Suppressor macrophage treated with lipopolysaccharide for 4 hours (primary cell): ENCODE results near the gene TMIGD3.
A peak's percentile ranks its signal among the peaks of the same experiment; 100 is the strongest.

Experiments used
- DNase-seq: peaks from one replicate; pipeline ENCODE4 v3.0.0-alpha.2; 2020

Gene TMIGD3

GRCh38 chr1:111507411-111508201 is 4.2 kb upstream of the TMIGD3 start:
- peak; percentile 92 for DNase-seq

DNA sequence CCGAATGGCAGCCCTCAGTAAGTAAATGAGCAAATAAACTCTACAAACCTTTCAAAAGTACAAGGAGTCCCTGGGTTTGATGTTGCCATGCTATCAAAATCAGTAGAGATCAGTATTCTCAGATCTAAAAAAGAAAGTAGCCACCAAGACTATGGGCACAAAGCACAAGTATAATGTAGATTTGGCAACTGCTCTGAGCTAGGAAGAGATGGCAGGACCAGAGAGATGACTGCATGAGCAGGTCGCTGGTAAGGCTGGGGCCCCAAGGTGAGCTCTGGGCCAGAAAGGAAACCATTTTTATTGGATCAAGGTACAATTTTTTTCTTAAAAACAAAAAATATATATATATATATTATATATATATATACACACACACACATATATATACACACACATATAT is 3.1 kb upstream of the TMIGD3 start:
- no peak for DNase-seq

- peak; percentile 76 for DNase-seq
These were observed 2.2 kb upstream of the TMIGD3 start for GRCh38 chr1:111505641-111506119.

DNA sequence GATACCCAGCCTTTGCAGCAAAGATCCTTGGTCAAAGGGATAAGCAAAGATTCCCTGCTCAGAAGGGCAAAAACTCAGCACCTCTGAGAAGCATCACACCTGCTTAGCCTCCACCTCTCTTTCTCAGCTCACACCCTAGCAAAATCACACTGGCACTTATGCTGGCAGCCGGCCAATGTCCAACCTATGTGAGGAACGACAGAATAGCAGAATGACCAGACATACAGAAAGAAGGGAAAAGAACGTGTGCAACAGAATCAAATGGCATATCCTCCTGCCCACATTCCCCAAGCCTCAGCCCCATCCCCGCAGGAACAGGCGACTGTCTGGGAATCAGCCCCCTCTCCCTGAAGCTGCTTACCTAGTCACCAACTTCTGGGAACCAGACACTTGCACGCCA is 664 bp upstream of the TMIGD3 start:
- DNase-seq = no peak

DNA sequence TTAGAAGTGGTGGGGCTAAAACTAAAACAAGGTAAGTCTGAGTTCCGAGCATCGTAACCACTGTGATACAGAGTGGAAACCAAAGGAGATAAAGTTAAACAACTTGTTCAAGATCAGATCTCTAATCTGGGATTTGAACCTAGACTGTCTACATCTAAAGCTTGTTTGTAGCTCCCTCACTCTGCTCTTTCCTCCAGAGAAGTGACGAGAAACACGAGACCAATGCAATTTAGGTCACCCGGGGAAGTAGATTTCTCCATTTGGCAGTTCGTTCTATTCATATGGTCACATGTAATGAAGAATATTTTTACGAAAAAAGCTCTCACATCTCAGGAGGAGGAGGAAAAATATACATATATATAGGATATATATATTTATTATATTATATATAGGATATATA is 1.8 kb downstream of the TMIGD3 start:
- DNase-seq = no peak

DNA sequence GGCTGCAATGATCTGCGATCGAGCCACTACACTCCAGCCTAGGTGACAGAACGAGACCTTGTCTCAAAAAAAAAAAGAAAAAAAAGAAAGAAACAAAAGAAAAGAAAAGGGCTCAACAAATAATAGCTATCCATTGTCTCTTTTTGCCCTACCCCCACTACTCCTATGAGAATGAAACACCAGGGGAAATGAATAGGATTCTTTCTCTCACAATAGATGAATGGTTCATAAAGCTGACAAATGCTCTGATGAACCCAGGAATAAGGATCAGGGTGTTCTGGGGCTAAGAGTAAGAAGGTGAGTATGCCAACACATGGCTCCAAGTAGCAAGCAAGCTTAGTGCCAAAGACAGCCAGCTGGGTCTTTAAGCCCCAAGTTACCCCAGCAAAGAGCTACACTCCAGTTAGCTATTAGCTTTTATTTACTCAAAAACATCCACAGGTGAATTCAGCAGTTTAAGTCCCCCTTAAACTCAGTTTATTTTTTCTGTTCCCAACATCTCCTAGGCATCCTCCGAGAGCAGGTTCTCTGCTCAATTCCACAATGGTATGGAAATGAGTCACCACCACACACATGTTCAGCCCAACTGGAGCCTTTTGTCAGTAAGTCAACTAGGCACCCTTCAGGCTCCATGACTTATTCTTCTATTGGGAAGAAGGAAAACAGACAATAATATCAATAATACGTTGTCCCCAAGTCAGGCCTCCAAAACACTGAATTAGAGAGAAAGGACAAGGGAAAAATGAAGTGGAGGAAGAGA is 4.2 kb downstream of the TMIGD3 start:
- DNase-seq = no peak

- DNase-seq = peak; percentile 63
These were observed 5.8 kb downstream of the TMIGD3 start for GRCh38 chr1:111497592-111497991.

DNA sequence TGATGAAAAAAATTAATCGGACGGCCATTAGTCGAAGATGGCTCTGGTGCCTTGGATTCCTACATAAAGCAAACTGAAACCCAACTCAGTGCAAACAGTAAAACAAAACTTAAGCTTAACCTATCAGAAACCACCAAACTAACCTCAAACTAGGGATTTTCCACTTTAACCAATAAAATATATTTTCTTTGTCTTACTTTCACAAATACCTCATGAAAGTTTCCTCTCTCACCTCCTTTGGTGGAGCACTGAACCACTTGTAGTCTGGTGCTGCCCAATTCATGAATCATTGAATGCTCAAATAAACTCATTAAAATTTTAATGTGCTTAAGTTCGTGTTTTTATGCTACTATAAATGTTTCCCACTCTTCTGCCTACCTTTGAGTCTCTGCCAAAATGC is 7.0 kb downstream of the TMIGD3 start:
- DNase-seq = peak; percentile 58

DNA sequence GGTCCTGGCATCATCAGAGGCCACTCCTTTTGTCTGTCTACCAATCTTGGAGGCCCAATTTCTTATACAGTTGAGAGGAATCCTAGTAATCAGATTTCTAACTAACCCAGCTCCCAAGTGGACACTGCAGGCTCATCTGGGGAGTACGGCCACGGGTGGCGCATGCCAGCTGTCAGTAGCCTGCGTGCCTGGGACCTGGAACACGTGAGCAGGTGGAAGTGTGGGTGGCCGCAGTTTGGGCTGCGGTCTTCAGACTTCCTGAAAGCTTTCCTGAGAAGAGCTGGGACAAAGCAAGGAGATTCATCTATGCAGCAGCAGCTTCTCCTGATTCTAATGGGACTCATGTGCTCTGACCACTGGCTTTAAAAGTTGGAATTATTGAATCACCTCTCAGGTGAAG is 12.4 kb downstream of the TMIGD3 start:
- no peak for DNase-seq

DNA sequence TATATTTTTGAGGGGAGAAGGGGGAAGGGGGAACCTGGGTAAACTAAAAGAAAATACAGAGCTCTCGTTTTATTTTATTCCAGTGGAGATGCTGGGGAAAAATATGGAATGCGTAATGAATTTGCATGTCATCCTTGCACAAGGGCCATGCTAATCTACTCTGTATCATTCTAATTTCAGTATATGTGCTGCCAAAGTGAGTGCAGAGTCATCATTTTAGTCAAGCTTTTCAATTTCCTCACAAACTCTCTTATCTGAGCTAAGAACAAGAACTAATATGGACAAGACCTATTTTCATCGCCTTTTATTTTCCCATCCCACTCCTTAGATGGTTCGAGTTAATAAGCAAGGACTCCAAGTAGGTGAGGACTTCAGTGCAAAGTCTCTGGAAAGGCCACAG is 13.2 kb downstream of the TMIGD3 start:
- DNase-seq = no peak

- DNase-seq = peak; percentile 77
These were observed 13.8 kb downstream of the TMIGD3 start for GRCh38 chr1:111489604-111490003.

DNA sequence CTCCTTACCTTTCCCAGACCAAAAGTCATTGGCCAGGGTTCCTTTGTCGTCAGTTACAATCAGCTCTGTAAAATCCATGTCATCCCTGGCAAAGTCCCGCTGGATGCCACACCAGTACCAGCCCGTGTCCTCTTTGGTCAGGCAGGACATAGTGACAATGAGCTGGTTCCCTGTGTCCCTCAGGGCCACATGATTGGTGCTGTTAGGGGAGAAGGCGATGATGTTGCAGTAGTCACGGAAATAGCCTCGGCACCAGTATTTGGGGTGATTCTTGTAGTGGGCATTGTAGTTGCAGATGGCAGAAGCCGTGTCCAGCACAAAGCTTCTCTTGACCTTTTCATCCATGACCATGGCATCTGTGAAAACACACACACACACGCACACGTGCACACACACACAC is 14.8 kb downstream of the TMIGD3 start:
- DNase-seq = no peak

- no peak for DNase-seq
These were observed 16.3 kb downstream of the TMIGD3 start for GRCh38 chr1:111487133-111487532.

GRCh38 chr1:111486431-111486830 is 17.0 kb downstream of the TMIGD3 start:
- DNase-seq = no peak

DNA sequence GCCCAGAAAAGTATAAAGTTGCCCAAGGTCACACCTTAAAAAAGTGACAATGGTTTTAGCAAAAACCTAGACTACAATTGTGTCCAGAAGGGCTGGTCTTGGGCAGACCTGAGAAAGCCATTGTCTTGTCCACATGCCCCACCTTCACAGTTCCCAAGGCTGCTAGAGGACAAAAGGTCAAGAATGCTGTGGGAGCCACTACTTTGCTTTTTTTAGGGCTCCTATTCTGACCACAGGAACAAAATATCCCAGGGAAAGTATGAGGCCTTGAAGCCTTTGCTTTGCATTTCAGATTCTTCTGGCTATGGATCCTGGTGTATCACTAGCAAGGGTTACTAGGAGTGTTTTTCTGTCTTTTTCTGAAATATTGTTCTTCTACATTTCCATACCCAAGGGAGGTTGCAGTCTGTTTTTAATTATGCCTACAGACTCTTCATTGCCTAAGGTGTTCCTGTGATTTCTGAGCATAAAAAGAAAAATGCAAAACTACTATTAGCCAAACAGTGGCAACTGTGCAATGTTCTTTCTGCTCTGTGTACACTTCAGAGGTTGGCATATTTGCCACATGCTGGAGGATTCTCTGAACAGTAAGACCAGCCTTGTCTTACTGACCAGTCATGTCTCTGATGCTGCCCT is 18.9 kb downstream of the TMIGD3 start:
- DNase-seq = no peak

DNA sequence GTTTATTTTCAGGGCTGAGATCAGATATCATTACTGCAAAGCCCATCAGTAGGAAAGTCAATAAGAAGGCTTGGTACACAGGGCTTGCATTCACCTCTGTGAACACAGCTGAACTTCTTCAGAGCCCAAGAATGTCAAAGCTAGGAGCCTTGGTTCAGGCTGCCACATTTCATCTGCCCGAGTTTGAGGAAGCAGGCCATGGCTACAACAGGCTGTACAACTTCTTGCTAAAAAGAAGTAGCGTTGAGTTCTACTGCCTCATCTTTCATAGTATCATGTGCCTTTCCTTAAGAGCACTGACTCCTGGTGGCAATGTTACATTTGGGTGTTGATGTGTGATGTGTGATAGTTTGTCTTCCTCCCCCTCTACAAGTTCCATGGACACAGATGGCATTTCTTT is 19.6 kb downstream of the TMIGD3 start:
- peak; percentile 37 for DNase-seq

DNA sequence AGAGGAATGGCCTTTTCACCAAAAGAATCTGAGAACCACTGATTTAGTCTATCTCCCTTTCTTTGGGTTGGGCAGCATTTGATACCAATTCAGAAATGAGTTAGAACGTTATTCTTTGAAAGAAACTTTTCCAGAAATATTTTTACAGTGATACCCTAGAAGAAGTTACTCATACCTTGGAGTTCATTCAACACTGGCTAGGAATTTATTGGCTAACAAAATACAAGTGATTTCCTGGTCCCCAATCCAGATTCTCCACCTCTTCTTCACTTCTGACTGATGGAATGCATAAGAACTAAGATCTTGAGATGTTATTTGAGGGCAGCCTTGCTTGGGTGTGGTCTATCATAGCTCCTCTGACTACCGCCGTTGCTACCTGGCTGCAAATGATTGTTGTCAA is 20.3 kb downstream of the TMIGD3 start:
- DNase-seq = no peak

DNA sequence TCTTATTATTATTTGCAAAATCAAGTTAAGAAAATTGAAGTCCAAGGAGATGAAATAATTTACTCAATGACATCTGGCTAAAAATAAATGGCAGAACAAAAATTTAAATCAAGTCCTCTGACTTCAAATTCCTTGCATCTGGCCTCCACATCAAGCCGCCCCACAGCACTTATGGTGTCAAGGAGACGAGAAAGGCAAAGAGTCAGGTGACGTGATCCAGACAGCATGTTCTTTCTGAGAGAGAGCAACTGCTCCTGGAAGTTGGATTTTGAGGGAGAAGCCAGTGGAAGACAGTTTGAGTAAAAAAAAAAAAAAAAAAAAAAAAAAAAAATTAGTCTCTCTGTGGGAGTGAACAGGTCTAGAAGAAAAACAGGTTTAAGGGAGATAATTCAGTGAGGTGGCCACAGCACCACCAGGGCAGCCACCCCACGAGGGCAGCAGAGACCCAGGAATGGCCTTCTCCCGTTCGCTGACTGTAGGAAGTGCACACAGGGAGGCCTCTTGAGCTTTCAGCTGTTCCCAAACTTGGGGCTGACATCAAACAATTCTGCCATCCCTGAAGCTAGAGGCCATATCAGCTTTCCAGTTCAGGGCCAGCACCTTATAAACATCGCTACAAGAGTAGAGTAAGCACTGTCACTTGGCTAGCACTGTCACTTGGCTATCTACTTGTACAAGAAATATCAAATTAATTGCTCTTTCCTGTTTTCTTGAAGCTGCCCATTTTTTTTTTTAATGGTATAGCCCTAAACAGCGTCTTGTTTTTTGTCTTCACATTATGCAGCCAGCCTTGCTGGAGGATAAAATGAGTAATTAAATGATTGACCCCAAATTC is 21.8 kb downstream of the TMIGD3 start:
- DNase-seq = peak; percentile 82

GRCh38 chr1:111480674-111481073 is 22.8 kb downstream of the TMIGD3 start:
- peak; percentile 40 for DNase-seq

- peak; percentile 65 for DNase-seq
These were observed 26.6 kb downstream of the TMIGD3 start for GRCh38 chr1:111476761-111477309.

GRCh38 chr1:111476214-111476613 is 27.2 kb downstream of the TMIGD3 start:
- no peak for DNase-seq

GRCh38 chr1:111475701-111476100 is 27.7 kb downstream of the TMIGD3 start:
- no peak for DNase-seq

GRCh38 chr1:111474521-111474920 is 28.9 kb downstream of the TMIGD3 start:
- no peak for DNase-seq
